KMS-11 (cell line): ENCODE data around the gene MSH3.

Experiments
- H2AFZ ChIP-seq: fragments of 200-600 bp; sonication (generic); 2 replicates; pipeline ENCODE4 v1.6.1; 2016; ENCODE audit warnings: antibody characterized with exemption, mixed run types, low read depth
- H3K27ac ChIP-seq: fragments of 200-600 bp; sonication (generic); 2 replicates; pipeline ENCODE4 v1.6.1; 2016; ENCODE audit warnings: mild to moderate bottlenecking, mixed run types
- H3K27me3 ChIP-seq: fragments of 200-600 bp; sonication (generic); 2 replicates; pipeline ENCODE4 v1.6.1; 2017; ENCODE audit warnings: mild to moderate bottlenecking, low read depth, mixed run types, moderate library complexity; ENCODE audit not compliant: insufficient read depth
- H3K36me3 ChIP-seq: fragments of 200-600 bp; sonication (generic); 2 replicates; pipeline ENCODE4 v1.6.1; 2017; ENCODE audit warnings: mild to moderate bottlenecking, mixed run types; ENCODE audit not compliant: insufficient read depth
- H3K4me1 ChIP-seq: fragments of 200-600 bp; sonication (generic); 2 replicates; pipeline ENCODE4 v1.6.1; 2016; ENCODE audit warnings: mild to moderate bottlenecking, low read depth, mixed run types; ENCODE audit not compliant: poor library complexity, severe bottlenecking
- H3K4me2 ChIP-seq: fragments of 200-600 bp; sonication (generic); 2 replicates; pipeline ENCODE4 v1.7.0; 2016; ENCODE audit warnings: mild to moderate bottlenecking, mixed run types
- H3K4me3 ChIP-seq: fragments of 200-600 bp; sonication (generic); IDR thresholded peaks from 2 replicates; pipeline ENCODE4 v1.6.1; 2017; ENCODE audit warnings: low read depth, low read length, mixed read lengths; ENCODE audit not compliant: insufficient read depth
- H3K79me2 ChIP-seq: fragments of 200-600 bp; sonication (generic); 2 replicates; pipeline ENCODE4 v1.6.1; 2016; ENCODE audit warnings: low read depth, mixed run types; ENCODE audit not compliant: insufficient read depth
- H3K9ac ChIP-seq: fragments of 200-600 bp; sonication (generic); 2 replicates; pipeline ENCODE4 v1.6.1; 2016; ENCODE audit warnings: mild to moderate bottlenecking, mixed run types
- H4K20me1 ChIP-seq: fragments of 200-600 bp; sonication (generic); 2 replicates; pipeline ENCODE4 v1.6.1; 2016; ENCODE audit warnings: mild to moderate bottlenecking, mixed run types; ENCODE audit not compliant: insufficient read depth
- CTCF ChIP-seq: fragments of 200-600 bp; sonication (generic); conservative IDR thresholded peaks from 2 replicates; pipeline ENCODE4 v1.6.1; 2017; ENCODE audit warnings: low read depth, mild to moderate bottlenecking, antibody characterized with exemption, low read length, moderate library complexity, mixed read lengths

Gene MSH3

DNA sequence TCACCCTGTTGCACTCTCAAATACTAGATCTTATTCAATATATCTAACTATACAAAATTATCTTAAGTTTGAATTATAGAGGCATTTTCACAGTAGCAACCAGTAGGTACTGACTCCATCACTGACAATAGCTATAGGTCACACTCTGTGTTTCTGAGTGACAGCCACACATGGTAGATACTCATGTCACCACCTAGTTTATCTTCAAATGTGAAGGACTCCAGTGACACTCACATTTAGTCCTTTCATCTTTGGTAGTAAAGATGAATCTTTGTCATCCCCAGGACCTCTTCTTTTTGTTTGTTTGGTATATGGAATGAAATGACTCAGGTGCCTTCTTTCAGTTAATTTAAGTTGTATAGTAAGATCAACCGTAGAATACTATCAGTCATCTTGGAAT, 102.8 kb downstream of the MSH3 start:
- TF ChIP-seq CTCF: no peak
- H3K27ac ChIP-seq: no peak overlapping the region
- 0 out of 2 replicates have a peak, but pooled peaks cover 4% of the 10 kb centered on the region for H3K27me3 ChIP-seq
- H3K79me2 ChIP-seq: no peaks in the 10 kb centered on the region
- H3K4me1 ChIP-seq: peaks cover 34% of the 10 kb centered on the region
- H3K4me2 ChIP-seq: no peak overlapping the region
- H3K36me3 ChIP-seq: no peaks in the 10 kb centered on the region
- no peak overlapping the region for H3K4me3 ChIP-seq
- H3K9ac ChIP-seq: no peak overlapping the region
- no peak overlapping the region for H2AFZ ChIP-seq
- H4K20me1 ChIP-seq: 0 out of 2 replicates have a peak, but pooled peaks cover 5% of the 10 kb centered on the region

- Histone ChIP-seq H3K9ac (no peak overlapping the region), H4K20me1 (0 out of 2 replicates have a peak, but pooled peaks cover 5% of the 10 kb centered on the region), H3K36me3 (no peaks in the 10 kb centered on the region), H3K27ac (no peak overlapping the region), H3K4me1 (peaks cover 21% of the 10 kb centered on the region), H3K79me2 (no peaks in the 10 kb centered on the region), H3K27me3 (no peaks in the 10 kb centered on the region), H2AFZ (no peak overlapping the region), H3K4me3 (no peak overlapping the region), H3K4me2 (no peak overlapping the region)
- TF ChIP-seq CTCF: no peak
These were observed 105.6 kb downstream of the MSH3 start for GRCh38 chr5:80759866-80760577.

- no peak for TF ChIP-seq CTCF
- Histone ChIP-seq H4K20me1 (no peaks in the 10 kb centered on the region), H3K4me1 (peaks cover 15% of the 10 kb centered on the region), H3K79me2 (no peaks in the 10 kb centered on the region), H3K9ac (no peak overlapping the region), H3K4me3 (no peak overlapping the region), H3K36me3 (no peaks in the 10 kb centered on the region), H3K4me2 (no peak overlapping the region), H2AFZ (no peak overlapping the region), H3K27me3 (no peaks in the 10 kb centered on the region), H3K27ac (no peak overlapping the region)
These were observed 106.2 kb downstream of the MSH3 start for GRCh38 chr5:80760680-80761079.

DNA sequence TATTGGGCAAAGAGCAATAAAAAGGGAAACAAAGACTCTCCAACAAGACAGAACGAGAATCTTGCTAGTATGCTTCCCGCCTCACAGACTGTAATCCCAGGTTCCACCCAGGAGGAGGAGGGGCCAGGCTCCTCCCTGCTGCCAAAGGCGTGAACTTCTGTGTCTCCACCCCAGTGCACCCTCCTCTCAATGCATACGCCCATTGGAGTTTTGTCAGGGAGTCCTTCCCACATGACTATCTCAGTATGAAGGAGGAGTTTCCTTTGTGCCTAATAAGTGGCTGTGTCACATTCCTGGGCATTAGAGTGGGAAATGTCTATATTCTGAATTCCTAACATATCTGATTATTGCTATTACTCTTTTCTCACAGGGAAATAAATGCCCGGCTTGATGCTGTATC, 106.7 kb downstream of the MSH3 start:
- H3K79me2 ChIP-seq: no peaks in the 10 kb centered on the region
- no peak for TF ChIP-seq CTCF
- H3K4me1 ChIP-seq: peaks cover 10% of the 10 kb centered on the region
- no peaks in the 10 kb centered on the region for H3K27me3 ChIP-seq
- H3K4me2 ChIP-seq: no peak overlapping the region
- no peaks in the 10 kb centered on the region for H3K36me3 ChIP-seq
- no peaks in the 10 kb centered on the region for H4K20me1 ChIP-seq
- H2AFZ ChIP-seq: no peak overlapping the region
- no peak overlapping the region for H3K4me3 ChIP-seq
- no peak overlapping the region for H3K9ac ChIP-seq
- no peak overlapping the region for H3K27ac ChIP-seq
